CD4-positive, CD25-positive, alpha-beta regulatory T cell (primary cell): ENCODE results near the gene COQ3. TPM values are rescaled to one million over a fixed set of nuclear protein-coding genes. Genes with fewer than 3 reads are reported as not detected.

ENCODE experiments used
- ATAC-seq, 2 donors: fragments of 150-1000 bp; cut with Tn5 transposase; one replicate each; pipeline ENCODE4 v1.10.0; 2021; ENCODE audit warnings: low read depth in 2 of 2, moderate number of reproducible peaks in 2 of 2, moderate library complexity in 1 of 2
- DNase-seq, 3 donors: peaks; one replicate each; pipeline versions ENCODE4 v3.0.0 to v3.0.0-alpha.2; 2012 to 2022; ENCODE audit warnings: mixed read lengths in 1 of 3
- H3K27ac ChIP-seq: one replicate; pipeline ENCODE4 v1.7.0; 2013; ENCODE audit warnings: mild to moderate bottlenecking, low read length; ENCODE audit not compliant: insufficient read depth, poor library complexity, severe bottlenecking
- H3K27me3 ChIP-seq: one replicate; pipeline ENCODE4 v1.7.0; 2013; ENCODE audit warnings: low read length; ENCODE audit not compliant: control insufficient read depth, insufficient read depth
- H3K36me3 ChIP-seq: one replicate; pipeline ENCODE4 v1.7.0; 2013; ENCODE audit warnings: mild to moderate bottlenecking, low read length, moderate library complexity; ENCODE audit not compliant: control insufficient read depth, insufficient read depth
- H3K4me1 ChIP-seq: 2 replicates; pipeline ENCODE4 v1.7.0; 2013; ENCODE audit warnings: mild to moderate bottlenecking, low read length; ENCODE audit not compliant: insufficient read depth, control insufficient read depth, poor library complexity, severe bottlenecking
- H3K4me3 ChIP-seq: one replicate; pipeline ENCODE4 v1.7.0; 2013; ENCODE audit warnings: low read depth, mild to moderate bottlenecking, low read length, moderate library complexity
- H3K9me3 ChIP-seq, 2 experiments: 1 replicate in 1 of 2; 2 replicates in 1 of 2; pipeline ENCODE4 v1.7.0; 2013; ENCODE audit warnings: low read length in 2 of 2, mild to moderate bottlenecking in 1 of 2, moderate library complexity in 1 of 2; ENCODE audit not compliant: control insufficient read depth in 2 of 2
- H3K27ac Mint-ChIP-seq, 3 donors: one replicate each; pipeline ENCODE4 v1.8.0; 2020 to 2022; ENCODE audit warnings: mild to moderate bottlenecking in 3 of 3, mixed read lengths in 3 of 3, moderate library complexity in 2 of 3
- H3K27me3 Mint-ChIP-seq: one replicate; pipeline ENCODE4 v1.8.0; 2022; ENCODE audit warnings: mild to moderate bottlenecking, mixed read lengths
- H3K36me3 Mint-ChIP-seq: one replicate; pipeline ENCODE4 v1.8.0; 2020; ENCODE audit warnings: mixed read lengths
- H3K4me1 Mint-ChIP-seq, 4 donors: one replicate each; pipeline ENCODE4 v1.8.0; 2020 to 2022; ENCODE audit warnings: mixed read lengths in 4 of 4, mild to moderate bottlenecking in 1 of 4
- H3K4me3 Mint-ChIP-seq, 4 donors: one replicate each; pipeline ENCODE4 v1.8.0; 2020 to 2022; ENCODE audit warnings: mild to moderate bottlenecking in 4 of 4, mixed read lengths in 4 of 4, moderate library complexity in 3 of 4
- H3K9me3 Mint-ChIP-seq, 7 donors: one replicate each; pipeline ENCODE4 v1.8.0; 2020 to 2022; ENCODE audit warnings: mixed read lengths in 7 of 7, mild to moderate bottlenecking in 3 of 7, moderate library complexity in 2 of 7
- polyA plus RNA-seq, 4 donors: library from polyadenylated mRNA; unstranded; fragments of 300-500 nt; fragmentation: Illumina TruSeq; gene quantifications; one replicate each; pipeline ENCODE4 v1.2.3, GENCODE V29; 2021
- total RNA-seq: library from RNA; stranded (reverse); gene quantifications from one replicate; pipeline ENCODE4 v1.2.3, GENCODE V29; 2022

The COQ3 gene
- total and polyA plus RNA-seq, 5 donors from 2014 or later, result 1.4 to 8.0 (median 6.6) TPM

DNA sequence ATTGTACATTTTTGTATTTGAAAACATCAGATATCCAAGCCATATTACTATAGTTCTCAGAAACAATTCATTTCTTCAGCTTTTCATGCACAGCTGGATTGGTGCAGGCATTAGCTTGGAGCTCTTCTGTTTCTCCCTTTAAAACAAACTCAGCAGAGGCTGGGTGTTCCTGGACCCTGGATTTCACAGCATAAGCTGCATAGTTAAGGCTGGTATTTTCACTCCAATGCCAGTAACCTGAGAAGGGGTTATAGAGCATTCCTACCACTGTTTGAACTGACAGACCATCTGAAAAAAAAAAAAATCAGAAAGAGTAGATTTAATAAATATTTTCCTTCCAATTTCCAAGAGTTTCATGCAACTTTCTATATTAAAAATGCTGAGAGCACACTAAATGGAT, 24.5 kb downstream of the COQ3 start:
- H3K36me3 ChIP-seq, result no peaks in the 10 kb centered on the region
- H3K4me1 Mint-ChIP-seq, result no peaks in the 10 kb centered on the region
- no peaks in the 10 kb centered on the region for H3K4me1 ChIP-seq
- H3K27ac ChIP-seq, result no peak overlapping the region
- no peak for DNase-seq
- H3K9me3 ChIP-seq, result no peaks in the 10 kb centered on the region
- no peak overlapping the region for H3K4me3 ChIP-seq
- no peak overlapping the region for H3K27ac Mint-ChIP-seq
- H3K4me3 Mint-ChIP-seq, result no peak overlapping the region
- H3K9me3 Mint-ChIP-seq, result no peaks in the 10 kb centered on the region
- no peaks in the 10 kb centered on the region for H3K27me3 ChIP-seq
- ATAC-seq, result no peak
- no peaks in the 10 kb centered on the region for H3K27me3 Mint-ChIP-seq
- peaks cover 5% of the 10 kb centered on the region for H3K36me3 Mint-ChIP-seq

DNA sequence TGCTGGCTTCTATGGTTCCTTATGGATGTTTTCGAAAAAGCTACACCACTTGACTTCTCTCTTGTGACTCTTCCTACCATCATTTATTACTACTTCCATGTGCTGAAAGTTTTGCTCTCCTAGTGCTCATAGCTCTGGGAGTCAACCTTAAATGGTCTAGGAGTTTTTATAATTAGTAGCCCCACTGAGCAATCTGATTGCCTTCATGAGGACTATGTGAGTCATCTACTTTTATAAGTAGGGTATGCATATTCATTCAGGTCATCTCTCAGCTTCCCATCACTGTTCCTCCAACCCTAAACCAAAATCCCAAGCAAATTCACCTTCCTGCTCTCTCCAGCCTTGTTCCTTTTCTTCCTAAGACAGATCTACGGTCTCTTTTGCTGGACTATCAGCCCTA, 27.1 kb downstream of the COQ3 start:
- Mint-ChIP-seq H3K9me3 (no peaks in the 10 kb centered on the region), H3K36me3 (peaks cover 5% of the 10 kb centered on the region)

DNA sequence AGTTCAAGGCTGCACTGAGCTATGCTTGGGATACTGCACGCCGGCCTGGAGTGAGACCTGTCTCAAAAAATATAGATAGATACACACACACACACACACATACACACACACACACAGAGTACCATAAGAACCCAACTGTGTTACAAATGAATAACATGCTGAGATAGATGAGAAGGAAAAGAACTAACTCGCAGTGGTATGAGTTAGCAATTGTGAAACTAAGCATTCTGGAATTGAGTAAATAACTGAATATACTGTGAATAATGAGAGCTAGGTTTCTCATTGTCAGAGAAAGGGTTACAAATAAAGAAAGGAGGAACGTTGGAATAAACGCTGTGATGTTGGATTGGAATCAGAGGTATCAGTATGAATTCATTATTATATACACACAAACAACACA, 30.0 kb downstream of the COQ3 start:
- H3K27me3 Mint-ChIP-seq, result peaks cover 4% of the 10 kb centered on the region
- peaks cover 0 to 2% (median 0%) of the 10 kb centered on the region in 4 donors for H3K4me1 Mint-ChIP-seq
- Histone ChIP-seq H3K4me3 (no peak overlapping the region), H3K9me3 (no peaks in the 10 kb centered on the region), H3K27me3 (peaks cover 4% of the 10 kb centered on the region), H3K4me1 (no peaks in the 10 kb centered on the region), H3K27ac (no peak overlapping the region), H3K36me3 (no peaks in the 10 kb centered on the region)
- ATAC-seq (no peak), DNase-seq (no peak)
- H3K4me3 Mint-ChIP-seq, result no peak overlapping the region
- no peaks in the 10 kb centered on the region for H3K9me3 Mint-ChIP-seq
- H3K36me3 Mint-ChIP-seq, result no peaks in the 10 kb centered on the region
- H3K27ac Mint-ChIP-seq, result no peak overlapping the region

More for the DNA sequence above, 27.1 kb downstream of the COQ3 start:
- no peaks in the 10 kb centered on the region for H3K36me3 ChIP-seq
- no peak for DNase-seq
- no peaks in the 10 kb centered on the region for H3K27me3 Mint-ChIP-seq
- H3K27ac Mint-ChIP-seq, result no peak overlapping the region
- no peak overlapping the region for H3K4me3 Mint-ChIP-seq
- H3K27ac ChIP-seq, result no peak overlapping the region
- no peak overlapping the region for H3K4me3 ChIP-seq
- H3K27me3 ChIP-seq, result no peaks in the 10 kb centered on the region
- no peaks in the 10 kb centered on the region for H3K9me3 ChIP-seq
- ATAC-seq, result no peak
- no peaks in the 10 kb centered on the region for H3K4me1 ChIP-seq
- peaks cover 0 to 2% (median 0%) of the 10 kb centered on the region in 4 donors for H3K4me1 Mint-ChIP-seq

DNA sequence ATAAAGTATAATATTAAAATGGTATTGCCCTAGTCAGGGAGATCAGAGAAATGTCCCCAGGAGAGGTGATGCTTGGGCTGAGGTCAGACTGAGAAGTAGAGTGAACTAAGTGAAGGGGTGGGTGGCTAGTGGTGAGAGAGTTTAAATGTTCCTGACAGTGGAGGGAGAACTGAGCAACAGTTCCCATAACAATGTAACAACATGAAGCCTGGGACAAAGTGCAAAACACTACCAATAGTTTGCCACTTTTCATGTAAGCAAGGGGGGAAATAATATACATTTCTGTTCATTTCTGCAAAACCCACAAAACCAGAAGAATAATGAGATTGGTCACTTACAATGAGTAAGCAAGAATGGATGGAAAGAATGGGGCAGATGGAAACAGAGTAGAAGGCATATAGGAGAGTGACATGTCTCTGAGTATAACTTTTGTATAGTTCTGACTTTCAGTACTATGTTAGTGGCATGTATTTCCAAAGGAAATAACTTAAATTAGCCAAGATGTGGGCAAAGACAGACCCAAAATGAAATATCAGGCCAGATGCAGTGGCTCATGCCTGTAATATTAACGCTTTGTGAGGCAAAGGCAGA, 31.2 kb downstream of the COQ3 start:
- no peak overlapping the region for H3K4me3 Mint-ChIP-seq
- H3K27ac Mint-ChIP-seq, result no peak overlapping the region
- DNase-seq, result no peak
- H3K36me3 Mint-ChIP-seq, result no peaks in the 10 kb centered on the region
- Histone ChIP-seq H3K4me3 (no peak overlapping the region), H3K4me1 (no peaks in the 10 kb centered on the region), H3K36me3 (no peaks in the 10 kb centered on the region), H3K9me3 (no peaks in the 10 kb centered on the region), H3K27me3 (peaks cover 8% of the 10 kb centered on the region), H3K27ac (no peak overlapping the region)
- no peak for ATAC-seq
- peaks cover 0 to 2% (median 0%) of the 10 kb centered on the region in 4 donors for H3K4me1 Mint-ChIP-seq
- H3K27me3 Mint-ChIP-seq, result peaks cover 7% of the 10 kb centered on the region
- no peaks in the 10 kb centered on the region for H3K9me3 Mint-ChIP-seq

DNA sequence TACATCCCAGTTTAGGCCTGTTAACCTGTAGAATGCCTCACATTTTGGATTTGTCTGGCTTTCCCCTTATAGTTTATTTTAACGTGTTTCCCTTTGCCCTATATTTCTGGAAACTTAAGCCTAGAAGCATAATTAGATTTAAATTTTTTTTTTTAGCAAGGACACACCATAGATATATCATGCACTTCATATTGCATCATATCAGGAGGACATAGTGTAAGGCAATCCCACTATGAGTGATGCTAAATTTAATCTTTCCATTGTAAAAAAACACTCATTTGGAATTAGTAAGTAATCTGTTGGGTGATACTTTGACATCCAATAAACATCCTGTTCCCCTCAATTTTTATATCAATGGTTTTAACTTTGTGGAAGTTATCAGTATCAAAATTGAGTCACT, 34.2 kb downstream of the COQ3 start:
- H3K4me3 Mint-ChIP-seq, result no peak overlapping the region
- no peak for DNase-seq
- H3K36me3 Mint-ChIP-seq, result no peaks in the 10 kb centered on the region
- H3K4me3 ChIP-seq, result no peak overlapping the region
- H3K27me3 Mint-ChIP-seq, result peaks cover 17% of the 10 kb centered on the region
- peaks cover 0 to 2% (median 0%) of the 10 kb centered on the region in 7 donors for H3K9me3 Mint-ChIP-seq
- H3K4me1 Mint-ChIP-seq, result peaks cover 0 to 2% (median 0%) of the 10 kb centered on the region in 4 donors
- H3K27ac ChIP-seq, result no peak overlapping the region
- H3K4me1 ChIP-seq, result no peaks in the 10 kb centered on the region
- H3K27ac Mint-ChIP-seq, result no peak overlapping the region
- H3K9me3 ChIP-seq, result no peaks in the 10 kb centered on the region
- no peak for ATAC-seq
- H3K36me3 ChIP-seq, result no peaks in the 10 kb centered on the region
- peaks cover 15% of the 10 kb centered on the region for H3K27me3 ChIP-seq

DNA sequence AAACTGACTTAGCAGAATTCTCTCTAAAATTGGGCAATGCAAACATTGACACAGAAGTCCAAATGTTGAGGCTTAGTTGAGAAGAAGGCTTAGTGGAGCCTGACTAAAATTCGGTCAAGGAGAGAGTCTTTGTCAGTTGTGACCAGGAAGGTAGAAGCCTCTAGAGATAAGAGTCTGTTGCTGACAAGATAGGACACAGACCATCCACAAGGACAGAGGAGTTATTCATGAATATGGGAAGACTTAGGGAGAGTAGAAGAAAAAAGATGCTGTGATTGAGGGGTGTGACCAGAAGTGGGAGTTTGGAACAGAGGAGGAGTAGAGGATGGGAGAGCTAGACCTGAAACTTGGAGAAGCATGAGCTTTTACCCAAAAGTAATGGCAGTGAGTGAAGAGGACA, 37.4 kb downstream of the COQ3 start:
- Mint-ChIP-seq H3K36me3 (no peaks in the 10 kb centered on the region), H3K27ac (no peak overlapping the region), H3K4me1 (no peaks in the 10 kb centered on the region), H3K9me3 (peaks cover 0 to 2% (median 0%) of the 10 kb centered on the region in 7 donors), H3K27me3 (peaks cover 35% of the 10 kb centered on the region), H3K4me3 (no peak overlapping the region)
- no peaks in the 10 kb centered on the region for H3K9me3 ChIP-seq
- no peaks in the 10 kb centered on the region for H3K4me1 ChIP-seq
- DNase-seq, result no peak
- H3K27me3 ChIP-seq, result peaks cover 21% of the 10 kb centered on the region
- no peak overlapping the region for H3K4me3 ChIP-seq
- no peak for ATAC-seq
- no peak overlapping the region for H3K27ac ChIP-seq
- no peaks in the 10 kb centered on the region for H3K36me3 ChIP-seq

DNA sequence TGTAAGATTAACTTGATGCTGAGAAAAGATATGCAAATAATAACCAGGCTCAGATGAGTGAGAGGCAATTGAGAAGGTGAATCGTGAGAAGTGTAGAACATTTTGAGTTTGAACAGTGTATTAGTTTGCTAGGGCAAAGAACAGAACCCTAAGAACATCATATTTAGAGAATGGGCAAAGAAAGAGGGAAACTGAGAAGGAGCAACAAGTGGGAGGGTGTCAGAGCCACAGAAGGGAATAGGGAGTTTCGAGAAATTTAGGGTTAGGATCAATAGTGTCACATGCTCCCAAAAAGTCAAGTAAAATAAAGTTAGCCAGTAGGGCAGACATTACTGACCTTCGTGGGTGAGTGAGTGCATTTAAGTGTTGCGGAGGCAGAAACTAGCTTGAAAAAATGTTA, 39.0 kb downstream of the COQ3 start:
- DNase-seq (no peak), ATAC-seq (no peak)
- Histone ChIP-seq H3K36me3 (no peaks in the 10 kb centered on the region), H3K9me3 (no peaks in the 10 kb centered on the region), H3K27me3 (peaks cover 27% of the 10 kb centered on the region), H3K27ac (no peak overlapping the region), H3K4me1 (peaks cover under 1% of the 10 kb centered on the region), H3K4me3 (no peak overlapping the region)
- peaks cover 50% of the 10 kb centered on the region for H3K27me3 Mint-ChIP-seq
- no peak overlapping the region for H3K27ac Mint-ChIP-seq
- H3K4me3 Mint-ChIP-seq, result no peak overlapping the region
- H3K4me1 Mint-ChIP-seq, result peaks cover 0 to 3% (median 0%) of the 10 kb centered on the region in 4 donors
- H3K9me3 Mint-ChIP-seq, result peaks cover 0 to 2% (median 0%) of the 10 kb centered on the region in 7 donors
- H3K36me3 Mint-ChIP-seq, result no peaks in the 10 kb centered on the region

DNA sequence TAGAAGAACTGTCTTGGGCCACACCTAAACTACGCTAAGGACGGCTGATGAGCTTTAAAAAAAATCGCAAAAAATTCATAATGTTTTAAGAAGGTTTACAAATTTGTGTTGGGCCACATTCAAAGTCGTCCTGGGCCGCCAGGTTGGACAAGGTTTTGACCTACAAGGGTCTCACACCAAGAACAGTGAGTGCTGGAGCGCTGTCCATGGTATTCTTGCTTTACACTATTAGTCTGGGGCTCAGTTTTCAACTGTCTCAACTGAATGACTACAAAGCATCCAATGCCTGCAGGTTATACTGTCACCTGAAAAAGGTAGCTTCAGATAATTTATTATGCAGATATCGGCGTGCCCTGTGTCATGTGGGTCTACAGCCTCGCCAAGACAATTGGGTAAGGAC, 40.9 kb downstream of the COQ3 start:
- DNase-seq, result no peak
- Histone ChIP-seq H3K27me3 (peaks cover 28% of the 10 kb centered on the region), H3K36me3 (no peaks in the 10 kb centered on the region), H3K9me3 (no peaks in the 10 kb centered on the region), H3K27ac (no peak overlapping the region), H3K4me1 (peaks cover 7% of the 10 kb centered on the region), H3K4me3 (no peak overlapping the region)
- ATAC-seq, result no peak
- H3K9me3 Mint-ChIP-seq, result peaks cover 0 to 2% (median 0%) of the 10 kb centered on the region in 7 donors
- H3K27ac Mint-ChIP-seq, result no peak overlapping the region
- H3K27me3 Mint-ChIP-seq, result peaks cover 55% of the 10 kb centered on the region
- H3K36me3 Mint-ChIP-seq, result no peaks in the 10 kb centered on the region
- peaks cover 0 to 3% (median 0%) of the 10 kb centered on the region in 4 donors for H3K4me1 Mint-ChIP-seq
- no peak overlapping the region for H3K4me3 Mint-ChIP-seq
